Aorta (tissue), 5 donors: ENCODE measurements around the gene CCDC92B. TPM values are rescaled to one million over a fixed set of nuclear protein-coding genes. Genes with fewer than 3 reads are reported as not detected.
A peak's percentile ranks its signal among the peaks of the same experiment; 100 is the strongest.

Experiments used
- ATAC-seq: fragments of 200-7000 bp; cut with Tn5 transposase; one replicate; pipeline ENCODE4 v1.9.1; 2022; ENCODE audit warnings: moderate library complexity; ENCODE audit not compliant: low FRiP score
- DNase-seq, 2 donors: peaks; one replicate each; pipeline ENCODE4 v3.0.0-alpha.2; 2020
- H3K27ac ChIP-seq, 2 donors: one replicate each; pipeline ENCODE4 v1.5.1; 2013; ENCODE audit warnings: low read length in 2 of 2, mild to moderate bottlenecking in 2 of 2, moderate library complexity in 2 of 2, control low read depth in 1 of 2, inconsistent platforms in 1 of 2, low read depth in 1 of 2
- H3K27me3 ChIP-seq, 2 donors: one replicate each; pipeline ENCODE4 v1.6.1; 2013; ENCODE audit warnings: control low read depth in 1 of 2, low read length in 1 of 2, mild to moderate bottlenecking in 1 of 2, moderate library complexity in 1 of 2; ENCODE audit not compliant: insufficient read depth in 2 of 2, control insufficient read depth in 1 of 2
- H3K36me3 ChIP-seq, 2 donors: one replicate each; pipeline ENCODE4 v1.6.1; 2013; ENCODE audit warnings: control low read depth in 1 of 2, low read length in 1 of 2, mild to moderate bottlenecking in 1 of 2; ENCODE audit not compliant: insufficient read depth in 2 of 2, control insufficient read depth in 1 of 2
- H3K4me1 ChIP-seq, 2 donors: one replicate each; pipeline ENCODE4 v1.6.1; 2013; ENCODE audit warnings: low read length in 2 of 2, control low read depth in 1 of 2, mild to moderate bottlenecking in 1 of 2, moderate library complexity in 1 of 2; ENCODE audit not compliant: insufficient read depth in 2 of 2, control insufficient read depth in 1 of 2
- H3K4me3 ChIP-seq, 2 donors: one replicate each; pipeline ENCODE4 v1.5.1; 2013; ENCODE audit warnings: low read length in 2 of 2, control low read depth in 1 of 2, mild to moderate bottlenecking in 1 of 2
- H3K9me3 ChIP-seq: one replicate; pipeline ENCODE4 v1.6.1; 2013; ENCODE audit warnings: mild to moderate bottlenecking, low read length; ENCODE audit not compliant: control insufficient read depth
- WGBS, 2 donors: extraction: QIAGEN DNeasy Blood & Tissue Kit; methylation state at CpG; one replicate each; pipeline ENCODE4 v1.1.7; 2013; 5-methylcytosine and 5-hydroxymethylcytosine counted together
- intact Hi-C, 2 donors: fragments of 100-400 bp; cut with DNase I; formaldehyde crosslinking; loops; one replicate each; pipeline versions ENCODE4 v1.14.2 to v1.15.0; 2022
- polyA plus RNA-seq, 2 donors: library from polyadenylated mRNA; stranded (reverse); fragments of 200-250 nt; gene quantifications; one replicate each; pipeline ENCODE4 v1.2.3, GENCODE V29; 2013
- total RNA-seq, 2 donors: library from RNA; stranded (reverse); fragmentation: NEBNext Ultra II Directional; extraction: Animal tissue kit (Norgen Biotek cat#: 25700); gene quantifications; one replicate each; pipeline ENCODE4 v1.2.1, GENCODE V29; 2021
- donor health status: healthy with polysubstance abuse.
- donor health status: Bipolar disorder and iron deficiency.
- donor health status: DM: no; HTN: no; CAD: no.
- donor health status: DM: no; HTN: no; CAD: no.
- donor health status: DM: yes; HTN: yes; CAD: no.

CCDC92B gene
- total and polyA plus RNA-seq, 4 donors = 0.18 TPM; not detected in 3

GRCh38 chr17:2731807-2732206, 17.6 kb downstream of the CCDC92B start:
- ATAC-seq (no peak), DNase-seq (no peak)
- Histone ChIP-seq H3K4me1 (no peaks in the 10 kb centered on the region), H3K4me3 (no peak overlapping the region), H3K27ac (no peak overlapping the region), H3K27me3 (no peaks in the 10 kb centered on the region), H3K36me3 (no peaks in the 10 kb centered on the region), H3K9me3 (no peaks in the 10 kb centered on the region)
- intact Hi-C loops = no loop called here
- 85 to 86% methylated on average over 10 of the region's 10 CpGs for WGBS, 2 donors

- no peak for ATAC-seq
- intact Hi-C loops = no loop called here
These were observed 18.6 kb downstream of the CCDC92B start for GRCh38 chr17:2730764-2731353.

DNA sequence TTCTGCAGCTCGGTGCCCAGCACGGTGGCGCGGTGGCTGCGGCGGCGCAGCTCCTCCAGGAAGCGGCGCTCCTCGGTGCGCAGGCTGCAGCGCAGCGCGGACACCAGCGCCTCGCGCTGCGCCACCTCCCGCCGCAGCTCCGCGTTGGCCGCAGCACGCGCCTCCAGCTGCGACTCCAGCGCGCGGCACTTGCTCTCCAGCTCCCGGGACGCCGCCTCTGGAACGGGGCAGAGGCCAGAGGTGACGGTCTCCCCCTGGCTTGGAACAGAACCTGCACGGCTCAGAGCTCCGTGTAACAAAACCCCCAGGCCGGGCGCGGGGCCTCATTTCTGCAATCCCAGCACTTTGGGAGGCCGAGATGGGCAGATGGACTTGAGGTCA, 24.7 kb downstream of the CCDC92B start:
- H3K4me1 ChIP-seq = no peaks in the 10 kb centered on the region
- H3K27ac ChIP-seq = no peak overlapping the region
- no peak for DNase-seq
- peak overlapping the region in 1 of 2 donors; percentile 5 for H3K4me3 ChIP-seq
- H3K9me3 ChIP-seq = no peaks in the 10 kb centered on the region
- no peak for ATAC-seq
- intact Hi-C loops = no loop called here
- no peaks in the 10 kb centered on the region for H3K36me3 ChIP-seq
- WGBS, 2 donors = 1 to 3% methylated on average over 40 of the region's 40 CpGs
- H3K27me3 ChIP-seq = no peaks in the 10 kb centered on the region

More at GRCh38 chr17:2730764-2731353, 18.6 kb downstream of the CCDC92B start:
- WGBS, 2 donors = 77 to 80% methylated on average over 17 of the region's 17 CpGs
- Histone ChIP-seq H3K4me1 (no peaks in the 10 kb centered on the region), H3K9me3 (no peaks in the 10 kb centered on the region), H3K4me3 (no peak overlapping the region), H3K27me3 (no peaks in the 10 kb centered on the region), H3K36me3 (no peaks in the 10 kb centered on the region), H3K27ac (no peak overlapping the region)
- no peak for DNase-seq

GRCh38 chr17:2723997-2724783, 25.3 kb downstream of the CCDC92B start:
- ATAC-seq (peak; percentile 47), DNase-seq (no peak)
- Histone ChIP-seq H3K9me3 (no peaks in the 10 kb centered on the region), H3K4me3 (peak overlapping the region in 1 of 2 donors; percentile 5), H3K27me3 (no peaks in the 10 kb centered on the region), H3K4me1 (no peaks in the 10 kb centered on the region), H3K36me3 (no peaks in the 10 kb centered on the region), H3K27ac (no peak overlapping the region)
- 2% methylated on average over 67 to 98 of the region's 98 CpGs for WGBS, 2 donors
- intact Hi-C loops = no loop called here

- no peaks in the 10 kb centered on the region for H3K27me3 ChIP-seq
- ATAC-seq (peak; percentile 13), DNase-seq (no peak)
- no peaks in the 10 kb centered on the region for H3K36me3 ChIP-seq
- intact Hi-C loops = no loop called here
- no peaks in the 10 kb centered on the region for H3K9me3 ChIP-seq
- WGBS, 2 donors = 25 to 28% methylated on average over 12 to 18 of the region's 18 CpGs
- no peak overlapping the region for H3K4me3 ChIP-seq
- H3K27ac ChIP-seq = no peak overlapping the region
- H3K4me1 ChIP-seq = no peaks in the 10 kb centered on the region
These were observed 25.9 kb downstream of the CCDC92B start for GRCh38 chr17:2723505-2723996.

DNA sequence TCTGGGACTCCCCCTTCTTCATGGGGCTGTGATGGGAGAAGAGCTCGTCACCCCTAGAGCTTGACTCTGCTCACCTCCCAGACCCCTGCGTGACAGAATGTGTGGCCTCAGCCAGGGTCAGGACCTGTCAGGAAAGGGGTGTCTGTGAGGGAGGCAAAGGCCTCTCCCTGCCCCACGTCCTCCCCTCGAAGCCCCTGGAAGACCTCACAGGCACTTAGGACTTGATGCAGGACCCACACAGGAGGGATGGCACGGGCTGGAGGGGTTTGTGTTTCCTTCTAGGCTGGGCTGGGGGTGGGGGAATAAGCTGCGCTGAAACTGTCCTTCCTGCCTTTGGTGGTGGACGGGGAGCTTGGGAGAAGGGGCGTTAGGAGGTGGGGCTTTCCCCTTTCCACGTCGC, 26.8 kb downstream of the CCDC92B start:
- Histone ChIP-seq H3K4me3 (no peak overlapping the region), H3K9me3 (no peaks in the 10 kb centered on the region), H3K4me1 (no peaks in the 10 kb centered on the region), H3K27ac (no peak overlapping the region), H3K36me3 (no peaks in the 10 kb centered on the region), H3K27me3 (no peaks in the 10 kb centered on the region)
- intact Hi-C loops = no loop called here
- 60 to 64% methylated on average over 10 of the region's 10 CpGs for WGBS, 2 donors
- no peak for DNase-seq
- no peak for ATAC-seq

- H3K27me3 ChIP-seq = no peaks in the 10 kb centered on the region
- DNase-seq (no peak), ATAC-seq (no peak)
- no peak overlapping the region for H3K4me3 ChIP-seq
- WGBS, 2 donors = 76 to 79% methylated on average over 4 of the region's 4 CpGs
- intact Hi-C loops = no loop called here
- H3K4me1 ChIP-seq = no peaks in the 10 kb centered on the region
- H3K9me3 ChIP-seq = no peaks in the 10 kb centered on the region
- H3K27ac ChIP-seq = no peak overlapping the region
- H3K36me3 ChIP-seq = no peaks in the 10 kb centered on the region
These were observed 27.8 kb downstream of the CCDC92B start for GRCh38 chr17:2721603-2722002.

DNA sequence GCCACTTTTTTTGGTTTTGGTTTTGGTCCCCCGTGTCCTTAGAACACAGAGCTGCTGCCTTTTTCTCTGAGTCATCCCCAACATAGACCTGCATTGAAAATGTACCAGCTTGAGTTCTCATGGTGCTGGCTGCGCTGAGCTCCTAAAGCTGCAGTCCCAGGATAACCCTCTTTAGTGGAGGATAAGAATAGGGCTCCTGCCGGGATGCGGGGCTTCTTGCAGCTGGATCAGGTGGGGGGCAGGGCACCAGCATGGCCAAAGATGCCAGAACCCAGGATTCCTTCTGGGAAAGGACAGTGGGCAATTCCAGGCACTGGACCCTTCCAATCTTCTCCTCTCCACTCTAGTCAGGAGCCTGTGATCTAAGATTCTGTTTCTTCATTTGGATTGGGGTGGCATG, 29.6 kb downstream of the CCDC92B start:
- WGBS, 2 donors = 66 to 69% methylated on average over 4 of the region's 4 CpGs
- H3K27me3 ChIP-seq = no peaks in the 10 kb centered on the region

More for the DNA sequence above, 29.6 kb downstream of the CCDC92B start:
- Histone ChIP-seq H3K4me1 (no peaks in the 10 kb centered on the region), H3K27ac (no peak overlapping the region), H3K36me3 (no peaks in the 10 kb centered on the region), H3K9me3 (no peaks in the 10 kb centered on the region), H3K4me3 (no peak overlapping the region)
- DNase-seq (no peak), ATAC-seq (no peak)
- intact Hi-C loops = no loop called here
